GM12878 (cell line): Measurements from ENCODE around the gene DPY19L1.
"Not testable (repeated sequence)": the region's sequence is repeated elsewhere in the genome, so short reads cannot be mapped to it uniquely, and the experiment has no call there.

Experiments
- BRCA1 ChIP-seq: IDR thresholded peaks from 2 replicates; pipeline ENCODE4 v1.6.1; 2011; ENCODE audit warnings: low read depth, low read length, improper control_type of control experiment
- CEBPB ChIP-seq, 2 experiments: fragments of 150-350 bp in 1 of 2; IDR thresholded peaks; 2 replicates each; pipeline ENCODE4 v1.6.1; 2012 to 2014; ENCODE audit warnings: low read depth in 2 of 2, low read length in 2 of 2, borderline replicate concordance in 1 of 2, inconsistent platforms in 1 of 2
- CREB1 ChIP-seq: IDR thresholded peaks from 2 replicates; pipeline ENCODE4 v1.6.1; 2012; ENCODE audit warnings: low read depth, mild to moderate bottlenecking, inconsistent platforms
- CTCF ChIP-seq, 3 experiments: IDR thresholded peaks in 2 of 3; conservative IDR thresholded peaks in 1 of 3; 2 replicates each; pipeline ENCODE4 v1.5.1; 2011; ENCODE audit warnings: low read depth in 3 of 3, low read length in 3 of 3, mild to moderate bottlenecking in 3 of 3, control low read depth in 2 of 3, moderate library complexity in 2 of 3, inconsistent platforms in 1 of 3, mixed read lengths in 1 of 3; ENCODE audit not compliant: control insufficient read depth in 2 of 3, insufficient read depth in 1 of 3; ENCODE audit errors: extremely low read depth in 1 of 3
- FOXK2 ChIP-seq: fragments of 450-650 bp; IDR thresholded peaks from 2 replicates; pipeline ENCODE4 v1.6.1; 2017; ENCODE audit warnings: mild to moderate bottlenecking, moderate library complexity
- FOXM1 ChIP-seq: IDR thresholded peaks from 2 replicates; pipeline ENCODE4 v1.6.1; 2012; ENCODE audit warnings: low read depth, mild to moderate bottlenecking, inconsistent platforms, low read length, moderate library complexity
- HCFC1 ChIP-seq: fragments of 150-350 bp; IDR thresholded peaks from 2 replicates; pipeline ENCODE4 v1.6.1; 2014; ENCODE audit warnings: low read length
- NFIC ChIP-seq: IDR thresholded peaks from 2 replicates; pipeline ENCODE4 v1.6.1; 2012; ENCODE audit warnings: low read depth, mild to moderate bottlenecking, inconsistent platforms, low read length, moderate library complexity
- PAX8 ChIP-seq: fragments of 450-650 bp; IDR thresholded peaks from 2 replicates; pipeline ENCODE4 v1.6.1; 2017; ENCODE audit warnings: mild to moderate bottlenecking, moderate library complexity
- POLR2AphosphoS5 ChIP-seq: IDR thresholded peaks from 2 replicates; pipeline ENCODE4 v1.6.1; 2011; ENCODE audit warnings: mild to moderate bottlenecking, low read length, inconsistent platforms
- RAD21 ChIP-seq: IDR thresholded peaks from 2 replicates; pipeline ENCODE4 v1.6.1; 2011; ENCODE audit warnings: mild to moderate bottlenecking, low read depth, low read length, moderate library complexity; ENCODE audit not compliant: insufficient read depth
- REST ChIP-seq: IDR thresholded peaks from 2 replicates; pipeline ENCODE4 v1.6.1; 2012; ENCODE audit warnings: mild to moderate bottlenecking, low read depth, low read length
- TCF3 ChIP-seq: IDR thresholded peaks from 2 replicates; pipeline ENCODE4 v1.6.1; 2012; ENCODE audit warnings: low read depth, mild to moderate bottlenecking, low read length, borderline replicate concordance; ENCODE audit not compliant: insufficient read depth
- ZNF24 ChIP-seq: fragments of 450-650 bp; IDR thresholded peaks from 2 replicates; pipeline ENCODE4 v1.6.1; 2017; ENCODE audit warnings: antibody characterized with exemption, mild to moderate bottlenecking

GRCh38 chr7:34945894-34946477 is 91.3 kb downstream of the DPY19L1 start:
- TF ChIP-seq CREB1; FOXM1; CTCF (IDR thresholded peaks at IDR 0.05 in 2 of 3, conservative IDR thresholded peaks at IDR 0.05 in 1 of 3; ENCODE audit: control insufficient read depth in 2 of 3, extremely low read depth in 1 of 3, insufficient read depth in 1 of 3, low read depth in 3 of 3, low read length in 3 of 3); HCFC1; ZNF24; REST; POLR2AphosphoS5; NFIC; FOXK2; TCF3; PAX8; CEBPB (IDR thresholded peaks at IDR 0.05; ENCODE audit: borderline replicate concordance in 1 of 2, low read depth in 2 of 2, low read length in 2 of 2); BRCA1; RAD21: not testable (repeated sequence)
